Astrocyte (in vitro differentiated cells and primary cell): ENCODE results near the gene POLR2M.

Experiments
- EZH2 ChIP-seq: IDR thresholded peaks from 2 replicates; pipeline ENCODE4 v1.6.1; 2012; ENCODE audit warnings: mild to moderate bottlenecking, low read length, inconsistent platforms; ENCODE audit not compliant: insufficient read depth
- TF ChIP-seq, protein P1 (sequence below): IDR thresholded peaks from 2 replicates; pipeline ENCODE4 v1.5.1; 2011; ENCODE audit warnings: low read depth, mild to moderate bottlenecking, inconsistent platforms, low read length, moderate library complexity; ENCODE audit not compliant: insufficient read depth

GRCh38 chr15:57675481-57676181 is 30.9 kb upstream of the POLR2M start:
- TF ChIP-seq, protein P1, sequence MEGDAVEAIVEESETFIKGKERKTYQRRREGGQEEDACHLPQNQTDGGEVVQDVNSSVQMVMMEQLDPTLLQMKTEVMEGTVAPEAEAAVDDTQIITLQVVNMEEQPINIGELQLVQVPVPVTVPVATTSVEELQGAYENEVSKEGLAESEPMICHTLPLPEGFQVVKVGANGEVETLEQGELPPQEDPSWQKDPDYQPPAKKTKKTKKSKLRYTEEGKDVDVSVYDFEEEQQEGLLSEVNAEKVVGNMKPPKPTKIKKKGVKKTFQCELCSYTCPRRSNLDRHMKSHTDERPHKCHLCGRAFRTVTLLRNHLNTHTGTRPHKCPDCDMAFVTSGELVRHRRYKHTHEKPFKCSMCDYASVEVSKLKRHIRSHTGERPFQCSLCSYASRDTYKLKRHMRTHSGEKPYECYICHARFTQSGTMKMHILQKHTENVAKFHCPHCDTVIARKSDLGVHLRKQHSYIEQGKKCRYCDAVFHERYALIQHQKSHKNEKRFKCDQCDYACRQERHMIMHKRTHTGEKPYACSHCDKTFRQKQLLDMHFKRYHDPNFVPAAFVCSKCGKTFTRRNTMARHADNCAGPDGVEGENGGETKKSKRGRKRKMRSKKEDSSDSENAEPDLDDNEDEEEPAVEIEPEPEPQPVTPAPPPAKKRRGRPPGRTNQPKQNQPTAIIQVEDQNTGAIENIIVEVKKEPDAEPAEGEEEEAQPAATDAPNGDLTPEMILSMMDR: no peak
- no peak for TF ChIP-seq EZH2
